Hepatocyte (in vitro differentiated cells): ENCODE data around the gene ARIH1. TPM values are rescaled to one million over a fixed set of nuclear protein-coding genes. Genes with fewer than 3 reads are reported as not detected.

Source experiments
- DNase-seq: peaks from one replicate; pipeline ENCODE4 v3.0.0-alpha.2; 2016; ENCODE audit warnings: low spot score
- H2AFZ ChIP-seq: fragments of 200-600 bp; sonication (generic); 2 replicates; pipeline ENCODE4 v1.6.0; 2016; ENCODE audit warnings: antibody characterized with exemption, mild to moderate bottlenecking
- H3K27ac ChIP-seq: fragments of 200-600 bp; sonication (generic); 2 replicates; pipeline ENCODE4 v1.5.1; 2016; ENCODE audit warnings: mild to moderate bottlenecking
- H3K27me3 ChIP-seq: fragments of 200-600 bp; sonication (generic); 2 replicates; pipeline ENCODE4 v1.6.1; 2016
- H3K36me3 ChIP-seq: fragments of 200-600 bp; sonication (generic); replicated peaks from 2 replicates; pipeline ENCODE4 v1.5.1; 2016; ENCODE audit warnings: low read depth; ENCODE audit not compliant: insufficient read depth
- H3K4me1 ChIP-seq: fragments of 200-600 bp; sonication (generic); 2 replicates; pipeline ENCODE4 v1.5.1; 2016; ENCODE audit warnings: mild to moderate bottlenecking, moderate library complexity; ENCODE audit not compliant: insufficient read depth
- H3K4me2 ChIP-seq: fragments of 200-600 bp; sonication (generic); 2 replicates; pipeline ENCODE4 v1.6.0; 2016
- H3K4me3 ChIP-seq: fragments of 200-600 bp; sonication (generic); 2 replicates; pipeline ENCODE4 v1.5.1; 2016; ENCODE audit warnings: mild to moderate bottlenecking
- H3K79me2 ChIP-seq: fragments of 200-600 bp; sonication (generic); 2 replicates; pipeline ENCODE4 v1.6.0; 2017; ENCODE audit warnings: mild to moderate bottlenecking
- H3K9me2 ChIP-seq: fragments of 200-600 bp; sonication (generic); replicated peaks from 2 replicates; pipeline ENCODE4 v1.6.0; 2017; ENCODE audit warnings: mild to moderate bottlenecking; ENCODE audit not compliant: insufficient read depth
- H3K9me3 ChIP-seq: fragments of 200-600 bp; sonication (generic); 2 replicates; pipeline ENCODE4 v1.5.1; 2016; ENCODE audit warnings: low read depth, mild to moderate bottlenecking
- H4K20me1 ChIP-seq: fragments of 200-600 bp; sonication (generic); 2 replicates; pipeline ENCODE4 v1.6.0; 2016; ENCODE audit warnings: mild to moderate bottlenecking; ENCODE audit not compliant: insufficient read depth, poor library complexity, severe bottlenecking
- EZH2 ChIP-seq: fragments of 200-600 bp; sonication (generic); IDR thresholded peaks from 2 replicates; pipeline ENCODE4 v1.6.1; 2016; ENCODE audit warnings: antibody characterized with exemption, mild to moderate bottlenecking, borderline replicate concordance
- EZH2phosphoT487 ChIP-seq: fragments of 200-600 bp; sonication (generic); IDR thresholded peaks from one replicate; pipeline ENCODE4 v1.6.1; 2018; ENCODE audit warnings: antibody characterized with exemption, mild to moderate bottlenecking, low read depth, moderate library complexity; ENCODE audit not compliant: unreplicated experiment, severe bottlenecking
- WGBS: methylation state at CpG from one replicate; pipeline ENCODE4 v1.1.6; 2016; ENCODE audit warnings: low lambda C conversion rate; ENCODE audit errors: missing lambda C conversion rate; 5-methylcytosine and 5-hydroxymethylcytosine counted together
- polyA plus RNA-seq: library from polyadenylated mRNA; unstranded; fragments of >200 nt; fragmentation: Nextera tagmentation; extraction: Ambion mirVana; gene quantifications from 2 replicates; pipeline ENCODE4 v1.2.1, GENCODE V29; 2016
- total RNA-seq: library from RNA; depleted of rRNA; stranded (reverse); fragments of >200 nt; gene quantifications from 2 replicates; pipeline ENCODE4 v1.2.3, GENCODE V29; 2014
- TF ChIP-seq, protein P1 (sequence below): fragments of 200-600 bp; sonication (generic); IDR thresholded peaks from 2 replicates; pipeline ENCODE4 v1.5.1; 2016; ENCODE audit warnings: antibody characterized with exemption, mild to moderate bottlenecking; ENCODE audit not compliant: poor library complexity

The ARIH1 gene
- total and polyA plus RNA-seq, 2 experiments from 2014 or later = 61.6 to 76.3 TPM

DNA sequence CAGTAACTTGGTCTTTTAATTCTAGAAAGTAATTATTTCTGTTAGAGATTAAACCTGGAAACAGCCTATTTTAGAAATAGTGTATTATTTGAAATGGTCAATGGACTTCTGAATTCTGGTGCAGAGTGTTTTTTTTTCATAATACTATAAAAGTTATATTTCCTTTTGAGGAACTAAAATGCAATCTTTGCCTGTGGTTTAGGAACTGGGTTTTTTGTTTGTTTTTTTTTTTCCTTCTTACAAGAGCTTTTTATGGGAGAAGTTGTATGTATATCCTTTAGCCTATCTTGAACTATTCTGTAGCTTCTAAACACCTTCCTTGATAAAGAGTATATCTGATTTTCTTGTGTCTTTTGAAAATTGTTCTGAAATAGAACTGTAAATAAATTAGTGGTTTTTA is 88.3 kb downstream of the ARIH1 start:
- Histone ChIP-seq H3K27me3 (no peaks in the 10 kb centered on the region), H3K79me2 (peaks cover 64% of the 10 kb centered on the region), H3K4me1 (no peaks in the 10 kb centered on the region), H4K20me1 (peaks cover 28% of the 10 kb centered on the region), H3K4me3 (no peak overlapping the region), H3K9me2 (no peaks in the 10 kb centered on the region), H3K9me3 (no peaks in the 10 kb centered on the region), H3K27ac (no peak overlapping the region), H3K4me2 (no peak overlapping the region), H3K36me3 (no peaks in the 10 kb centered on the region), H2AFZ (no peak overlapping the region)
- no peak for TF ChIP-seq EZH2phosphoT487
- TF ChIP-seq, protein P1, sequence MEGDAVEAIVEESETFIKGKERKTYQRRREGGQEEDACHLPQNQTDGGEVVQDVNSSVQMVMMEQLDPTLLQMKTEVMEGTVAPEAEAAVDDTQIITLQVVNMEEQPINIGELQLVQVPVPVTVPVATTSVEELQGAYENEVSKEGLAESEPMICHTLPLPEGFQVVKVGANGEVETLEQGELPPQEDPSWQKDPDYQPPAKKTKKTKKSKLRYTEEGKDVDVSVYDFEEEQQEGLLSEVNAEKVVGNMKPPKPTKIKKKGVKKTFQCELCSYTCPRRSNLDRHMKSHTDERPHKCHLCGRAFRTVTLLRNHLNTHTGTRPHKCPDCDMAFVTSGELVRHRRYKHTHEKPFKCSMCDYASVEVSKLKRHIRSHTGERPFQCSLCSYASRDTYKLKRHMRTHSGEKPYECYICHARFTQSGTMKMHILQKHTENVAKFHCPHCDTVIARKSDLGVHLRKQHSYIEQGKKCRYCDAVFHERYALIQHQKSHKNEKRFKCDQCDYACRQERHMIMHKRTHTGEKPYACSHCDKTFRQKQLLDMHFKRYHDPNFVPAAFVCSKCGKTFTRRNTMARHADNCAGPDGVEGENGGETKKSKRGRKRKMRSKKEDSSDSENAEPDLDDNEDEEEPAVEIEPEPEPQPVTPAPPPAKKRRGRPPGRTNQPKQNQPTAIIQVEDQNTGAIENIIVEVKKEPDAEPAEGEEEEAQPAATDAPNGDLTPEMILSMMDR = no peak
- no peak for DNase-seq

DNA sequence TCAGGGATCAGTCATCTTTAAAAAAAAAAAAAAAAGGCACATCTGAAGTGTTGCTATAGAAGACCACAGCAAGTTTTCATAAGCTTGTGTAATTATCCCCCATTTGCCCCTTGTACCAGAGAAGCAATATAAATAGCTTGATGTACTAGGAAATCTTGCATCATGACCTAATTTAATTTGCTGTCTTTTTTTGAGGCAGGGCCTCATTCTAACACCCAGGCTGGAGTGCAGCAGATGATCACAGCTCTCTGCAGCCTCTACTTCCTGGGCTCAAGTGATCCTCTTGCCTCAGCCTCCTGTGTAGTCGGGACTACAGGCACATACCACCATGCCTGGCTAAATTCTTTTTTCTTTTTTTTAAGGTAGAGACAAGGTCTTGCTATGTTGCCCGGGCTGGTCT is 88.7 kb downstream of the ARIH1 start:
- no peaks in the 10 kb centered on the region for H3K9me2 ChIP-seq
- H2AFZ ChIP-seq = no peak overlapping the region
- no peak for DNase-seq
- no peak overlapping the region for H3K4me3 ChIP-seq
- no peaks in the 10 kb centered on the region for H3K36me3 ChIP-seq
- no peak for TF ChIP-seq EZH2
- TF ChIP-seq, protein P1 = no peak
- TF ChIP-seq EZH2phosphoT487 = no peak
- 100% methylated on average over 2 of the region's 2 CpGs for WGBS
- H3K4me1 ChIP-seq = no peaks in the 10 kb centered on the region
- H4K20me1 ChIP-seq = peaks cover 24% of the 10 kb centered on the region
- no peaks in the 10 kb centered on the region for H3K27me3 ChIP-seq
- no peak overlapping the region for H3K27ac ChIP-seq
- no peaks in the 10 kb centered on the region for H3K9me3 ChIP-seq
- peaks cover 63% of the 10 kb centered on the region for H3K79me2 ChIP-seq
- H3K4me2 ChIP-seq = no peak overlapping the region

DNA sequence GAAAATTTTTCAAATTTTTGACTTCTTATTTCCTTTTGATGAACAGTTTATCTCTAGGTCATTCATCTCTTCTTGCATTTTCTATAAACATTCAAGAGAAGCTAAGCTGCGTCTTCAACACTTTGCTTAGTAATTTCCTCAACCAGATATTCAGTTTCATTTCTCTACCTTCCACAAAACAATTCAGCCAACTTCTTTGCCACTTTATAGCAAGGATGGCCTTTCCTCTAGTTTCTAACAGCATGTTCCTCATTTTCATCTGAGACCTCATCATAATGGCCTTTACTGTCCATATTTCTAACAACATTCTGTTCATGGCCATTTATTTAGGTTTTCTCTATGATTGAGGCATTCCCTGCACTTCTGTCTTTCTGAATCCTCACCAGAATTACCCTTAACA is 90.0 kb downstream of the ARIH1 start:
- DNase-seq = no peak
- no peaks in the 10 kb centered on the region for H3K4me1 ChIP-seq
- peaks cover 51% of the 10 kb centered on the region for H3K79me2 ChIP-seq
- no peaks in the 10 kb centered on the region for H3K36me3 ChIP-seq
- H3K4me3 ChIP-seq = no peak overlapping the region
- no peaks in the 10 kb centered on the region for H3K27me3 ChIP-seq
- no peak overlapping the region for H3K4me2 ChIP-seq
- TF ChIP-seq, protein P1 = no peak
- TF ChIP-seq EZH2 = no peak
- no peak for TF ChIP-seq EZH2phosphoT487
- no peaks in the 10 kb centered on the region for H3K9me3 ChIP-seq
- H3K27ac ChIP-seq = no peak overlapping the region
- WGBS = 91% methylated on average over 1 of the region's 1 CpG
- H3K9me2 ChIP-seq = no peaks in the 10 kb centered on the region
- no peak overlapping the region for H2AFZ ChIP-seq
- peaks cover 15% of the 10 kb centered on the region for H4K20me1 ChIP-seq

DNA sequence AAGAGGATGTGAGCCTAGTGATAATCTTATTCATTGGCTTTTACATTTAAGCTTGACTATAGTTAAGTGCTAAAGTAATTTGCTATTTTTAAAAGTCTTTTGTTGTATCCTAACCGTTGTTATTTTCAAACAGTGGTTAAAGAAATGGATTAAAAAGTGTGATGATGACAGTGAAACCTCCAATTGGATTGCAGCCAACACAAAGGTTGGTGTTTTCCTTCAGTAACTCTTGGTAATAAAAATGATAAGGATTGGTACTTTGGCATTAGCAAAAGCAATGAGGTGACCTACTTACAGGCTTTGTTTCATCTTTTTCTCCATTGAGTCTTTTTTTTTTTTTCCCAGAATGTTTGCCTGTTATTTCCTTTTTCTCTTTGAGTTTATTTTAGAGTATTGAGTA is 92.8 kb downstream of the ARIH1 start:
- WGBS = 62% methylated on average over 1 of the region's 1 CpG
- no peak overlapping the region for H3K4me3 ChIP-seq
- no peaks in the 10 kb centered on the region for H3K9me3 ChIP-seq
- no peak overlapping the region for H2AFZ ChIP-seq
- H3K27me3 ChIP-seq = no peaks in the 10 kb centered on the region
- no peak for TF ChIP-seq EZH2phosphoT487
- TF ChIP-seq, protein P1 = no peak
- TF ChIP-seq EZH2 = no peak
- peaks cover 33% of the 10 kb centered on the region for H3K79me2 ChIP-seq
- H3K9me2 ChIP-seq = no peaks in the 10 kb centered on the region
- H3K36me3 ChIP-seq = no peaks in the 10 kb centered on the region
- H4K20me1 ChIP-seq = peaks cover 4% of the 10 kb centered on the region
- no peak overlapping the region for H3K27ac ChIP-seq
- H3K4me1 ChIP-seq = no peaks in the 10 kb centered on the region
- DNase-seq = no peak
- H3K4me2 ChIP-seq = no peak overlapping the region
